Activated effector memory CD4-positive, alpha-beta T cell treated with Interleukin-2 at 50 U/mL for 16 hours (primary cell): Measurements from ENCODE around the gene SCG3.
"Not testable (repeated sequence)": the region's sequence is repeated elsewhere in the genome, so short reads cannot be mapped to it uniquely, and the experiment has no call there.

Experiments used
- DNase-seq: peaks from one replicate; pipeline ENCODE4 v3.0.0-alpha.2; 2020

Gene SCG3

GRCh38 chr15:51681303-51681963 lies at the start of gene SCG3:
Gene SCG3 (plus strand): TSS chr15:51681503. CDS start chr15:51681756, 253 bp downstream.
- DNase-seq, result peak; percentile 40

DNA sequence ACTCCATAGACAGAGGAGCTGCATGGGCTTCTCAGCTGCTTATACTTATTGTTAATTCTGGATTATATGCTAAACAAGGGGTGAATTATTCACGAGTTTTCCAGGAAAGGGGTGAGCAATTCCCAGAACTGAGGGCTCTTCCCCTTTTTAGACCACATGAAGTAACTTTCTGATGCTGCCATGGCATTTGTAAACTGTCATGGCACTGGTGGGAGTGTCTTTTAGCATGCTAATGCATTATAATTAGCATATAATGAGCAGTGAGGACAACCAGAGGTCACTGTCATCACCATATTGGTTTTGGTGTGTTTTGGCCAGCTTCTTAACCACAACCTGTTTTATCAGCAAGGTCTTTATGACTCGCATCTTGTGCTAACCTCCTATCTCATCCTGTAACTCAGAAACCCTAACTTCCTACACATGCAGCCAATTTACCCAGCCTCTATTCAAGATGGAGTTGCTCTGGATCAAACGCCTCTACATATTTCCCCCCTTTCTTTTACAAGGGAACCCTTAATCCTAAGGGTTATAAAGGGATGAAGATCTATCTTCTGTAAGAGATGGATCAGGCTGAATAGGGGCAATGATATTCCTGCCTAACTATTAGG lies 46.6 kb upstream of the SCG3 start:
- no peak for DNase-seq

- DNase-seq, result no peak
Measured at GRCh38 chr15:51641490-51642130, 39.7 kb upstream of the SCG3 start.

GRCh38 chr15:51642696-51643095 lies 38.6 kb upstream of the SCG3 start:
- no peak for DNase-seq

GRCh38 chr15:51647128-51647562 lies 34.2 kb upstream of the SCG3 start:
- DNase-seq, result no peak

DNA sequence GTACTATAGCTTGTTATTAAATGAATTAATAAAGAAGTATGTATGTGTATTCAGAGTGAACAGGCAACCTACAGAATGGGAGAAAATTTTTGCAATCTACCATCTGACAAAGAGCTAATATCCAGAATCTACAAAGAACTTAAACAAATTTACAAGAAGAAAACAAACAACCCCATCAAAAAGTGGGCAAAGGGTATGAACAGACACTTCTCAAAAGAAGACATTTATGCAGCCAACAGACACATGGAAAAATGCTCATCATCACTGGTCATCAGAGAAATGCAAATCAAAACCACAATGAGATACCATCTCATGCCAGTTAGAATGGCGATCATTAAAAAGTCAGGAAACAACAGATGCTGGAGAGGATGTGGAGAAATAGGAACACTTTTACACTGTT lies 33.2 kb upstream of the SCG3 start:
- not testable (repeated sequence) for DNase-seq

DNA sequence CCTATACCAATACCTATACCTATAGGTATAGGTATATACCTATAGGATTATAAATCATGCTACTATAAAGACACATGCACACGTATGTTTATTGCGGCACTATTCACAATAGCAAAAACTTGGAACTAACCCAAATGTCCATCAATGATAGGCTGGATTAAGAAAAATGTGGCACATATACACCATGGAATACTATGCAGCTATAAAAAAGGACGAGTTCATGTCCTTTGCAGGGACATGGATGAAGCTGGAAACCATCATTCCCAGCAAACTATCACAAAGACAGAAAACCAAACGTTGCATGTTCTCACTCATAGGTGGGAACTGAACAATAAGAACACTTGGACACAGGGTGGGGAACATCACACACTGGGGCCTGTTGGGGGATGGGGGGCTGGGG lies 32.7 kb upstream of the SCG3 start:
- DNase-seq, result not testable (repeated sequence)

DNA sequence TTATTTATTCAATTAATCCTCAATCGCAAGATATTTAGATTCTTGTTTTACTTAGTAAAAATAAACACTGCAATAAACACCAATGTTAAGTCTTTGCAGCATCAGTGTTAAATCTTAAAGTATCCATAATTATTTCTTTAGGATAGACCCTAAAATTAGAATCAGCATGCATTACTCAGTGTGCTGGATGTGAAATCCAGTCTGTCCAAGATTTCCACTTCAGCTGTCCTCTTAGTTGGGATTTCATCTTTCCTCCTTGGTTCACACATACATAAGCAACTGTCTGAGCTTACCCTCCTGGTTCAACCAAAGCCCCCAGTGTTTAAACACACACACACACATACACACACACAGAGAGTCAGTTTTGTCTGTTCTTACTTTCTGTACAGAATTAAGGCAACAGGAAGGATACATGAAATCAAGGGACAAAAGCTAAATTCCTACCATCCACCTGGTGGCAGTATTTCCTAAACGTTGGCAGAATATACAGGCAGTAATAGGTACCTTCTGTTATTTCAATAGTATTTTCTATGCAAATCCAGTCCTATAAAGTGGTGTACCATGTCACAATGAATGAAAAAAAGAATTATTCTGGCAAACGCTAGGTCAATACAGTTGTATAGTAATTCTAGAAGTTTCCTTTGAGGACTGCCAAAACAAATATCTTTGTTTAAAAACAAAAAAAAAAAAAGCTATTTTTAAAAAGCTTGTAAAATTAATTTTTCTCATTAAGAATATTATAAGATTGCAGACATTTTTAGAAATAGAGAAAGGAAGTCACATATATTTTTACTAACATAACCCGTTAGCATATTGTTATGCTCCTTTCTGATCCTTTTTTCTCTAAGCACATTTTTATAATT lies 31.4 kb upstream of the SCG3 start:
- DNase-seq, result no peak

DNA sequence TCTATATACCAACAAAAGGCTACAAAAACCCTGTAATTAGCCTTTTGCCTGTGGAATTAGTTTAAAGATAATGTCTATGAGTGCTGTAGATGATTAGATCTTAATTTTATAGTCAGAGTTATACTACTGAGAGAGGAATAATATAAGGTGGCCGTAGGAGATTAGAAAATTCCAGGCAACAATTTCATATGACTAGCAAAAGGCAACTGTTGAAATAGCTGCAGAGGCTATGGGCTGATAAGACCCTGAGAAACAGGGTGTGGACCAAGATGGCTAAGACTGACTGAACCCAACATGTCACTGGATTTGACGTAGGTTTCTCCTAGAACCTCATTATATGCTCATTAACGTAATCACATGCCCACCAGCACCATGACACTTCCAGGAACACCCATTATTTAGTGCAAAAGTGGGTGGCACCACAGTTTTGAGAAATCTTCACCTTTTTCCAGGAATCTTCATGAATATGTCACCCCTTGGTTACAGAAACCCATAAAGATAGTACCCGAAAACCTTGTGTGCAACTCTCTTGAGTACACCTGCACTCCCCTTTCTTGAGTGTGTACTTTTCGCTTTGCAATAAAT lies 29.1 kb upstream of the SCG3 start:
- DNase-seq, result no peak

DNA sequence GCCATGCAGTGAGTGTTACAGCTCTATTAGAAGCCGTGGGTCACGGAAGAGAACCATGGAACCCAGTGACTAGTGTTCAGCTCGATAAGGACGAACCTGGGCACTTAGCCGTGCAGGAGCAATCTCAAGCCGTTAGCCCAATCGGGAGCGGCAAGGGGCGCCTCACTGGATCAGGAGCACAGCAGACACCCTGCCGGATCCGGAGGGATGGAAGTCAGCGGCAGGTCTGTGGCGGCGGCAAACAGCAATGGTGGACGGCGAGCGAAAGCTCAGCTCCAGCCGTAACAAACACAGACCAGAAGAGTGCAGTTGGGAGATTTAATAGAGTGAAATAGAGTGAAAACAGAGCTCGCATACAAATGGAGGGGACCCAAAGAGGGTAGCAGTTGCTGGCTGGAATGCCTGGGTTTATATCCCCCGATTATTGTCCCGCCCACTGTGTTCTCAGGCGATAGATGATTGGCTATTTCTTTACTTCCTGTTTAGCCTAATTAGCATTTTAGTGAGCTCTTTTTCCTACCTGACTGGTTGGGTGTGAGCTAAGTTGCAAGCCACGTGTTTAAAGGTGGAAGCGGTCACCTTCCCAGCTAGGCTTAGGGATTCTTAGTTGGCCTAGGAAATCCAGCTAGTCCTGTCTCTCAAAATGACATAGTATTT lies 25.8 kb upstream of the SCG3 start:
- not testable (repeated sequence) for DNase-seq

- no peak for DNase-seq
Measured at GRCh38 chr15:51658664-51659063, 22.6 kb upstream of the SCG3 start.

DNA sequence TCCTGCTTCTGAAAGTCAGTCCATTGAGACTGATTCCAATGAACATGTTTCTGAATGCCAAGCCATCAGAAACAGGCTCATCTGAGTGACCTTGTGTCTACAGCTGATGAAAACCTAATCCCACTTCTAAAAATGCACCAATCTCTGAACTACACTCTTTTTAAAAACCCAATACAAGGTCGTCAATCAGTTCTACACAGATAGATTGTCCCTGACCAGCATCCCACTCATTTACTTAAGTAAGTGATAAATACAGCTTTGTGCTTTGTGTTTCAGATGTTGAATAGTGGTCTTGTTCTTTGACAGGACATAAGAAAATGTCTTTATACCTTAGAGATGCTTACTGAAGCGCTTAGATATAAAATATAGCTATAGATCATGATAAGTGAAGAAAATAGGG lies 20.2 kb upstream of the SCG3 start:
- no peak for DNase-seq

DNA sequence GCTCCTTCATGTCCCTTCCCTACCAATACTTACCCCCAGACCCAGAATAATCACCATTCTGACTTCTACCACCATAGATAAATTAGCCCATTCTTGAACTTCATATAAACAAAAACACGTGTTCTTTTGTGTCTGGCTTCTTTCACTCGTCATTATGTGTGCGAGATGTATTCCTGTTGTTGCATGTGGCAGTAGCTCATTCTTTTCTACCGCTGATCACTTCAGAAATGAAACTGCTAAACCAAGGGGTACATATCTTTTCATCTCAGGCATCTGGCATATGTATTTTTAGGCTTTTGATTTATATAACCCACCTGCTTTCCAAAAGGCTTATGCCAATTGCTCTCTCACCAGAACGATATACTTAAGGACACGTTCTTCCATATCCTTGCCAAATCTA lies 13.8 kb upstream of the SCG3 start:
- no peak for DNase-seq

- DNase-seq, result no peak
Measured at GRCh38 chr15:51668446-51668845, 12.9 kb upstream of the SCG3 start.

- no peak for DNase-seq
Measured at GRCh38 chr15:51669381-51669780, 11.9 kb upstream of the SCG3 start.

- no peak for DNase-seq
Measured at GRCh38 chr15:51672155-51672687, 9.1 kb upstream of the SCG3 start.

DNA sequence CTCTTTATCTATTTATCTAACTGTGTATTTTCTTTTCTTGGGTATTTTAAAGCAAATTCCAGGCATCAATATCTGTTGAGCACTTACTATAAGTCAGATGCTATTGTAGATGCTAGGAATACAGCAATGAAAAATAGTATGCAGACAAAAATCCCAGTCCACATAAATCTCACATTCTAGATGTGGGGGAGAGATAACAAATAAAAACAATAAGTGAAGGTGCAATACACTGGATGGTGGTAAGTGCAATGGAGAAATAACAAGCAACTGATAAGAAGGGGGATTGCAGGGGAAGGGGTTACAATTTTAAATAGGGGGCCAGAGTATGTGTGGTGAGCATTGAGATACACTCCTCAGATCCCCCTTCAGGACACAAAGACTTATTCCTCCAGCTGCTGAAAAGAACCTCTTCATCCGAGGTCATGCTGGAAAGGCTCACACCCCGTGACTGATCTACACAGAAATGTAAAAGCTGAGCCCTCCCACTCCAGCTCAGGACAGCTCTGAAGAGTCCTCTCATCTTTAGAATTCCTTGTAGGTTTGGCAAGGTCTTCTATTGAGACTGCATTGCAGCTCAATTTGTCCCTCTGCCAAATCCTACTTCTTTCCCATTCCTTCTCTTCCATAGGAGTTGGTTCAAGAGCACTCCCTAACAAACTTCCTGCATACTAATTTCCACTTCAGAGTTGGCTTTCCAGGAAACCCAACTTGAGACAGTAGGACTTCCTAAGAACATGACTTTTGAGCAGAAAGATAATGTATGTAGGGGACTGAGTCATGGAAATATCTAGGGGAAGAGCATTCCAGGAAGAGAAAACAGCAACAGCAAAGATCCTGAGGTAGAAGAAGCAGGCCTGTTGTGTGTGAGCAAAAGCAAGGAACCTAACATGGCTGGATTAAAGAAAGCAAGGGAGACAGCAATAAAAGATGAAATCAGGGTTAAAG lies 8.1 kb upstream of the SCG3 start:
- DNase-seq, result no peak

- no peak for DNase-seq
Measured at GRCh38 chr15:51675234-51675633, 6.1 kb upstream of the SCG3 start.

- no peak for DNase-seq
Measured at GRCh38 chr15:51677021-51677420, 4.3 kb upstream of the SCG3 start.

- no peak for DNase-seq
Measured at GRCh38 chr15:51677452-51677851, 3.9 kb upstream of the SCG3 start.

GRCh38 chr15:51678096-51678495 lies 3.2 kb upstream of the SCG3 start:
- no peak for DNase-seq
